Measurements from ENCODE around the gene PLEKHH2.

DNA sequence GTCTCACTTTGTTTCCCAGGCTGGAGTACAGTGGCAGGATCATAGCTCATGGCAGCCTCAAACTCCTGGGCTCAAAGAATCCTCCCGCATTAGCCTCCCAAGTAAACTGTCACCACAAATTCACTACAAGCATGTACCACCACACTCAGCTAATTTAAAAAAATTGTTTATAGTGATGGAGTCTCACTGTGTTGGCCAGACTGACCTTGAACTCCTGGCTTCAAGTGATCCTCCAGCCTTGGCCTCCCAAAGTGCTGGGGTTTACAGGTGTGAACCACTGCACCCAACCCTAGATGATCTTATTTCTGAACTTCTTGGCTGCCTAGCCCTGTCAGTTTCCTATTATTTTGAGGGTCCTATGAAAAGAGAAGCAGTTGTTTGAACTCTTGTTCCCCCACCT, 151.6 kb downstream of the PLEKHH2 start:
- TF ChIP-seq, protein P1, sequence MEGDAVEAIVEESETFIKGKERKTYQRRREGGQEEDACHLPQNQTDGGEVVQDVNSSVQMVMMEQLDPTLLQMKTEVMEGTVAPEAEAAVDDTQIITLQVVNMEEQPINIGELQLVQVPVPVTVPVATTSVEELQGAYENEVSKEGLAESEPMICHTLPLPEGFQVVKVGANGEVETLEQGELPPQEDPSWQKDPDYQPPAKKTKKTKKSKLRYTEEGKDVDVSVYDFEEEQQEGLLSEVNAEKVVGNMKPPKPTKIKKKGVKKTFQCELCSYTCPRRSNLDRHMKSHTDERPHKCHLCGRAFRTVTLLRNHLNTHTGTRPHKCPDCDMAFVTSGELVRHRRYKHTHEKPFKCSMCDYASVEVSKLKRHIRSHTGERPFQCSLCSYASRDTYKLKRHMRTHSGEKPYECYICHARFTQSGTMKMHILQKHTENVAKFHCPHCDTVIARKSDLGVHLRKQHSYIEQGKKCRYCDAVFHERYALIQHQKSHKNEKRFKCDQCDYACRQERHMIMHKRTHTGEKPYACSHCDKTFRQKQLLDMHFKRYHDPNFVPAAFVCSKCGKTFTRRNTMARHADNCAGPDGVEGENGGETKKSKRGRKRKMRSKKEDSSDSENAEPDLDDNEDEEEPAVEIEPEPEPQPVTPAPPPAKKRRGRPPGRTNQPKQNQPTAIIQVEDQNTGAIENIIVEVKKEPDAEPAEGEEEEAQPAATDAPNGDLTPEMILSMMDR (IDR thresholded peaks at IDR 0.05) = no peak
- TF ChIP-seq POLR2A (IDR thresholded peaks at IDR 0.05) = no peak
